ENCODE results near the gene TTLL11.

The TTLL11 gene

GRCh38 chr9:121857928-121858327, 235.2 kb downstream of the TTLL11 start:
- no peak for DNase-seq (ENCODE audit: low read depth in 3 of 3)

- no peak for DNase-seq (ENCODE audit: low read depth in 3 of 3)
These were observed 237.6 kb downstream of the TTLL11 start for GRCh38 chr9:121855476-121855875.

DNA sequence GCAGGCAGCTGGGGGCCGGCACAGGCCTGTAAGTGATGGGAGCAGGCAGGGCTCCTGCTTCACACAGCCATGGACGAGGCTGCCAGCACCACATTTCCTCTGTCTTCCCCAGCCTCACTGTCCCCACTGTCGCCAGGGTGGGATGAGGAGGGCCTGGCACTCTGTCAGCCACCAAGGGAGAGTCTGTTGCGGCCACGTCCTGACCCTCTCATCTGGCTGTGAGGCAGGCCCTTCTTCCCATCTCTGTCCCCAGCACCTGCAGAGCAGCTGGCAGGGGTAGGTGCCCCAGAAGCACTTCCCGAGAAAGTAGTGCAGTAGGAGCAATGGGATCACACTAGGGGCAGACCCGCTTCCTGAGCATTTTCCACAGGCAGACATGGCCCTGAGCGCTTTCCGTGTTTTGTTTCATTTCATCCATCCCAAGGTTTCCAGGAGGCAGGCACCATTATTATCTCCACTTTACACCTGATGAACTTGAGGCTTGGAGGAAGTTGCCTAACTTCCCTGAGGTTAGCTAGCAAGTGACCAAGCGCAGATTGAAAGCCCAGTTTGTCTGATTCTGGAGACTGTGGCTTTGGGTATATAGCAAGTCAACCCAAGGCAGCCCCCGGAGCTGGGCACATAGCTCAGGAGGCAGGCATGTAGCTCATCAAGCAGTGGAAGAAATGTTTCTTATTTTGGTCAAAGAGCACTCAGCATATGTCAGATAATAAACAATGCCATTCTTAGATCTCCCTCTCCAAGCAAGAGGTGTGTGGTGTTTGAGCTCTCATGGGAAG, 239.3 kb downstream of the TTLL11 start:
- no peak for DNase-seq (ENCODE audit: low read depth in 3 of 3)

DNA sequence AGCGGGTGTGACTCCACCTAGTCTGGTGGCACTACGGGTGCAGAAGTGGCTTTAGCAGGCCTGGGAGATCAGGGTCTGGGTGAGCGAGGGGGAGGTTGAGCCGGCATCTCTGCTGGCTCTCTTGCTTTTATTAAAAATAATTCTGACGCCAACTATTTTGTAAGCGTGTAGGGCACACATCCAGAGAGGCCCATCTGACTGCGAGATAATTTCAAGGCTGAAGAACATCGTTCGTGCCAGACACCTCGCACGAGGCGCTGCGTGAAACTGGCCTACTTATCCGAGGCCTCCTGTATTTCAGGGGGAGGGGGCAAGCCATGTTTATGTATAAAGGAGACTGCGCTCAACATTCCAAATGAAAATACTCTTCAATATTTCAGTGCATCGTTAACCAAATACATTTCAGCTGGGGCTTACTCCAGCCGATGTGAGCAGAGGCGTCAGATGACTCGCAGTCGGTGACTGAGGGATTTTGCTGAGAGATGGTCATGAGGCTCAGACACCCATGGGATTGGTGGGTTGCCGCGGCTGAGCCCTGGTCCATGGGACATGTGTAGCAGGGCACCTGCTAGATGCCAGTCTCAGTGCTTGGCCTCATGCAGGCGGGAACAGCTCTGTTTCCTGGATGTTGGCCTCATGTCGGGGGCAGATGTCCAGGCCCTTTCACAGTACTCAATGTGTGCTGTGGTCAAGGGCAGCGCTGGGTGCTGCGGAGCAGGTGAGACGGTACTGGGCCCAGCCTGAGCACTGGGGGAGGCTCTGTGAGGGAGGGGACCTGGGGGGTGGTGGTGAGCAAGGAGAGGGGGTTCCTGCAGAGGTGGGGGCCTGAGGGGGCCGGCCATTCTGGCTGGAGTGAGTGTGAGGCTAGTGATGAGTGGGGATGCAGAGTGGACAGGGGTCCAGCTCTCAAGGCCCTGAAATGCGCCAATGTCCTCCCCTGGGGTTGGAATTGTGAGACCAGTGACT, 240.2 kb downstream of the TTLL11 start:
- no peak for DNase-seq (ENCODE audit: low read depth in 3 of 3)

- DNase-seq (ENCODE audit: low read depth in 3 of 3), result no peak
These were observed 240.9 kb downstream of the TTLL11 start for GRCh38 chr9:121852241-121852640.

DNA sequence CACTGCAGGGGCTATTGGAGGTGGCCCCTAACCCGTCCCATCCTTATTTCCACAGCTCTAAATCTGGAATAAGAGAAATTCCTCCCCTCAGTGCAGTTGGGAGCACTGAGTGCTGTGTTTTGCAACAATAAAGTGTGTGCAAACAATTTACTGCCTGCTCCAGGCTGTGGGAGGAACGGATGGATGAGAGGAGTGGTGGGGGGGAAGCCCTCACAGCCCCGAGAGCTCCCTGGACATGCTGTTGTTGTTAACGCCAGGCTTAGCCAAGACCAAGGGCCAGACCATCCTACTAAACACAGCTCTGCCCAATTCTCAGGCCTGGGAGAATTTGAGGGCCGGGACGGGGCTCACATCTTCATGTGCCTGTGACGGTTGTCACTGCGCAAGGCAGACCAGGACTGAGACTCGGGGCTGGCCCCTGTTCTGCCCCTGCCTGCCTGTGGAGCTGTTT, 241.4 kb downstream of the TTLL11 start:
- DNase-seq (ENCODE audit: low read depth in 3 of 3), result no peak

- no peak for DNase-seq (ENCODE audit: low read depth in 3 of 3)
These were observed 242.7 kb downstream of the TTLL11 start for GRCh38 chr9:121850366-121850765.

DNA sequence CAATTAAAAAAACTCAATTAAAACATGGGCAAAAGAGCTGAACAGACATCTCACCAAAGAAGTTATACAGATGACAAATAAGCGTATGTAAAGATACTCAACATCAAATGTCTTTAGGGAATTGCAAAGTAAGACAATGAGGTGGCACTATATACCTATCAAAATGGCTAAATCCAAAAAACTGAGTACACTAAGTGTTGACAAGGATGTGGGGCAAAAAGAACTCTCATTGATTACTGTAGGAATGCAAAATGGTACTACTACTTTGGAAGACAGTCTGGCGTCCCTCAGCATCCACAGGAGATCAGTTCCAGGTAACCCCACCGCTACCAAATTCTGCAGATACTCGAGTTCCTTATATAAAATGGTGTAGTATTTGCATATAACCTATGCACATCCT, 243.6 kb downstream of the TTLL11 start:
- DNase-seq (ENCODE audit: low read depth in 3 of 3), result no peak

DNA sequence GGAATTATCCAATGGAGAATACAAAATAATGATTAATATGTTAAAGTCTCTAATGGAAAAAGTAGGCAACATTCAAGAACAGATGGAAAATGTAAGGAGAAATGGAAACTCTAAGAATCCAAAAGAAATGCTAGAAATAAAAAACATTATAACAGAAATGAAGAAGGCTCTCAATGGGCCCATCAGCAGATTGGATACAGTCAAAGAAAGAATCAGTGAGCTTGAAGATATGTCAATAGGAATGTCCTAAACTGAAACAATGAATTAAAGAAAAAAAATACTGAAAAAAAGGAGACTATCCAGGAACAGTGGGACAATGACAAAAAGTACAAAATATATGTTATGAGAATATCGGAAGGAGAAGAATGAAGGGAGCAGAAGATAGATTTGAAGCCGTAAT, 248.5 kb downstream of the TTLL11 start:
- DNase-seq (ENCODE audit: low read depth in 3 of 3), result no peak

DNA sequence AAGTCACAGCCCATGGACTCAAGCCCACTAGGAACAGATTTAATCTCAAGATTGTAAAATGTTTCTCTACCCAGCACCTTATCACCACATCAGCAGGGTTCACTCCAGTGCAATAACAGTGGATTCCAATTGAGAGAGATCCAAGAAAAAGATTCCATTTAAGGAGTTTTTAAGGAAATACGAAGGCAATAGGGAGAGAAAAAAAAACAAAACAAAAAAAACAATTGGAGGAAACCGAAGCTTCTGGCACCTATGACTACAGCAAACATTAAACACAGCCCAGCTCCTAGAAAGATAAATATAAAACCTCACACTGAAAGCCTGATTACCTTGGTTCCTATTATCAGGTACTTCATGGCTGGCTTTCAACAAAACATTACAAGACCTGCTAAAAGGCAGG, 249.0 kb downstream of the TTLL11 start:
- DNase-seq (ENCODE audit: low read depth in 3 of 3), result no peak

DNA sequence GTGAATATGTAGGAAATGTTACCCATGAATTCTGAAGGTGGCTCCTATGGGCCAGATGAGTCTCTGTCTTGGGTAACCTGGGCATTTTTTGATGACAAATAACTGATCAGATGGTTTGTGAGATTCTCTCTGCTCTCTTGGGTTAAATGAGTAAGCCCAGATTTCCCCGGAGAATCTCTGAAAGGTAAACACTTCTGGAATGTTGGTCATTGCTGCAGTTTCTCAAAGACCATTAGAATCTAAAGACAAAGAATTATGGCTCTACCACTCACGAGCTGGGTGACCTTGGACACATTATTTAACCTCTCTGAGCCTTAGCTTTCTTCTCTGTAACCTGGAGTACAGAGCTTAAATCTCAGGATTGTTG, 250.5 kb downstream of the TTLL11 start:
- DNase-seq (ENCODE audit: low read depth in 3 of 3), result no peak

- DNase-seq (ENCODE audit: low read depth in 3 of 3), result no peak
These were observed 251.1 kb downstream of the TTLL11 start for GRCh38 chr9:121841771-121842611.

DNA sequence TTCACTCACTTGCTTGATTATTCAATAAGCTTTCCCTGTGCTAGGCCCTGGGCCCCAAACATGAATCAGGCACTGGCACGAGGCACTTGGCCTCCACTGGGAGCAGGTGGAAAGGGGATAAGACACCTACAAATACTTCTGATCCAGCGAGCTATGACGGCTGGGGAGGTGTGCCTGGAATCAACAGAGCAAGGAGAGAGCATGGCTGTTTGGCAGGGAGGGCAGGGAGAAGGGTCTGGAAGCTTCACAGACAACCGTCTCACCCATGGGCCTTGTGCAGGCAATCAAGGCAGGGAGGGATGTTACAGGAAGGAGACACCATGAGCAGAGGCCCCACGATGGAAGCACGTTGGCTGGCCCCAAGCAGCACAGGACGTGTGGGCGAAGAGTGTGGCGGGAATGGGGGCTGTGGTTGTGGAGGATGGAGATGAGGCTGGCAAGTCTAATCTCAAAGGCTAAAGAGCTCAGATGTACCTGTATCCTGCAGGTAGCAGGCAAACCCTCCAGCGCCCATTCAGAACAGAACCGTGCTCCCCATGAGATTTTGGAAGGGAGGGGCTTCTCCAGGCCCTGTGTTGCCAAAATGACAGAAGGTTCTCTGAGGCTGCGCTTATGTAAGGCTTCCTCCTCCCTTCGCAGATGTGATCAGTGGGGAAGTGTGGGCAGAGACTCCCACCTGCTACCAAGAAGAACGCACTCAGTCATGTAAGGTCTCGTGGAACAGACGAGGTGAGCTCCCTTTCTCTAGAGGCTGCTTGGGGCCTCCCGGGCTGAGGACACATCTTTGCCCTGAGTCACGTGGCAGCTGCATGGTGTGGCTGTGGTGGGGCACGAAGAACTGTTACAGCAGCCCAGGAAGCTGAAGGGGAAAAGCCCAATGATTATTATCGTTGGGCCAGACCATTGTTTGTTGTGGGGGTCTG, 252.0 kb downstream of the TTLL11 start:
- no peak for DNase-seq (ENCODE audit: low read depth in 3 of 3)

DNA sequence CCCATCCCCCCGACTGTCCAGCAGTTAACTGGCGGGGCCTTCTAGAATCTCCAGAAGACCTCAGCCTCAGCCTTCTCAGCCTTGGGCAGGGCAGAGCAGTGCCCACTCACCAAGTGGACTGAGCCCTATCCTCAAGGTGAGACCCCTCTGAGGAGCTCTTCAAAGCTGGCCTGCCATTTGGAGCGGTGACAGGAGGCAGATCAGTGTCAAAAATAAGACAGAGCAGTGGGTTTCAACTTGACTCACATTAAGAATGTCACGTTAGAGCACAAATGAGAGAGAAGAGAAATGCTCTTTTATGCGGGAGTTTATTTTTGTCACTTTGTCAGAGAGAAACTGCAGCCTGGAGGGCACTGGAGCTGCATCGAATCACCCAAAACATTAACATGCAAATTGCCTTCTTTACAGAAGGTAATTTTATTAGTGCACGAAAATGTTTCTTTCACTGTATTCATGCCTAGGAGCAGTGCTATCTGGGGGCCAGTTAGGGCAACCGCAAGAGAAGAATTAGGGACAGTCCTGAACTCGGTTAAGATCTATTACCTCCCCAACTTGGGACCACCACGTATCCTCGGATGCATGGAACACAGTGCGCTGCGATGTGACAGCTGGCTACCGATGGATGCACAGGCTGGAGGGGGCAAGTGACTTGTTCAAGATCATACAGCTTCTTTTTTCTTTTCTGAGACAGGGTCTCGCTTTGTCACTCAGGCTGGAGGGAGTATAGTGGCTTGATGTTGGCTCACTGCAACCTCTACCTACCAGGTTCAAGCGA, 253.2 kb downstream of the TTLL11 start:
- DNase-seq (ENCODE audit: low read depth in 3 of 3), result peak in 1 of 3 experiments; percentile 6

DNA sequence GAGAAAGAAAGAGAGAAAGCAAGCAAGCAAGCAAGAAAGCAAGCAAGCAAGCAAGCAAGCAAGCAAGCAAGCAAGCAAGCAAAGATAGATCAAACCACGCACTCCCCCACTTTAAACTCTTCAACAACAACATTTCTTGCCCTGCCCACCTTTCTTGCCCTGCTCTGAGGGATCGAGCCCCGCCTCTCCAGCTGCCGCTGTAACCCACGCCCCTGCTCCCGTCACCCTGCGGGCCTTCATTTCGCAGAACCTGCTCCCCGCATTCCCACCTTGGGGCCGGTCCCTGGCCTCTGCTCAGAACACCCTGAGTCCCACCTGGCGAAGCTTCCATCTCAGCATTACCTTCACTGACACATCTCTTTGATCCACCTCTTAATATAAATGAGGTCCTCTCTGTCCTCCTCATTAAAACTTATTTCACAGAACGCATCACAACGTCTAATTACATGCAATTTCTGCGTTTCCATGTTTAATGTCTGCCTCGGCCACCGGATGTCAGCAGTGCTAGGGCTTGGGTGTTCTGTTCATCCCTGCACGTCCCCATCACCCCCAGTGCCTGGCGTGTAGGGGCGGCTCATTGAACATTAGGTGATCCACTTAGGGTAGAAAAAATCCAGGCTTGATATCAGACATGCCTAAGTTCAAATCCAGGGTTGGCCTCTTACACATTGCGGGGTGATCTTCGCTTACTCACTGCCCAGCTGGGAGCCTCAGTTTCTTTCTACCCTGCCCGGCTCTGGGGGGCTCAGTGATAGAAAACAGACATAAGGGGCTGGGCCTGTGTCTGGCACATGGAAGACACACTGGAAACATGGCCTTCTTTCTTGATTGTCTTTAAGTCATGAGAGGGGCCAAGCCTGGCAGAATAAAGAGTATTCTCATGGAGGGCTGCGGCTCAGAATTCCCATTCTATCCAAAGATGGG, 254.1 kb downstream of the TTLL11 start:
- DNase-seq (ENCODE audit: low read depth in 3 of 3), result no peak

- DNase-seq (ENCODE audit: low read depth in 3 of 3), result no peak
These were observed 255.8 kb downstream of the TTLL11 start for GRCh38 chr9:121837113-121837961.

- DNase-seq (ENCODE audit: low read depth in 3 of 3), result no peak
These were observed 256.7 kb downstream of the TTLL11 start for GRCh38 chr9:121836366-121836885.
